HL-60 (cell line): ENCODE data around the gene PLCG1.

ENCODE experiments used
- DNase-seq, 2 experiments: peaks; one replicate each; pipeline ENCODE4 v3.0.0-alpha.2; 2010 to 2020; ENCODE audit warnings: low read depth in 1 of 2, low spot score in 1 of 2
- H3K27ac ChIP-seq: fragments of 250-450 bp; sonication (Bioruptor Pico); replicated peaks from 2 replicates; pipeline ENCODE4 v1.5.1; 2020; ENCODE audit warnings: mild to moderate bottlenecking, moderate library complexity
- H3K27me3 ChIP-seq: fragments of 250-450 bp; sonication (Bioruptor Pico); 2 replicates; pipeline ENCODE4 v1.5.1; 2021; ENCODE audit warnings: mild to moderate bottlenecking, moderate library complexity; ENCODE audit not compliant: insufficient read depth, poor library complexity, severe bottlenecking
- H3K4me3 ChIP-seq: replicated peaks from 2 replicates; pipeline ENCODE4 v1.5.1; 2011; ENCODE audit warnings: mild to moderate bottlenecking, control low read depth, low read length; ENCODE audit not compliant: insufficient read depth
- CTCF ChIP-seq: IDR thresholded peaks from one replicate; pipeline ENCODE4 v1.5.1; 2011; ENCODE audit warnings: low read length, control low read depth, inconsistent platforms; ENCODE audit not compliant: insufficient read depth
- GABPA ChIP-seq: IDR thresholded peaks from 2 replicates; pipeline ENCODE4 v1.6.1; 2012; ENCODE audit warnings: low read depth
- POLR2AphosphoS5 ChIP-seq: IDR thresholded peaks from 2 replicates; pipeline ENCODE4 v1.6.1; 2012; ENCODE audit warnings: low read depth
- REST ChIP-seq: IDR thresholded peaks from 2 replicates; pipeline ENCODE4 v1.6.1; 2012; ENCODE audit warnings: low read depth; ENCODE audit not compliant: insufficient replicate concordance
- SPI1 ChIP-seq: IDR thresholded peaks from 2 replicates; pipeline ENCODE4 v1.6.1; 2012; ENCODE audit warnings: low read depth, mild to moderate bottlenecking, borderline replicate concordance

PLCG1 gene

DNA sequence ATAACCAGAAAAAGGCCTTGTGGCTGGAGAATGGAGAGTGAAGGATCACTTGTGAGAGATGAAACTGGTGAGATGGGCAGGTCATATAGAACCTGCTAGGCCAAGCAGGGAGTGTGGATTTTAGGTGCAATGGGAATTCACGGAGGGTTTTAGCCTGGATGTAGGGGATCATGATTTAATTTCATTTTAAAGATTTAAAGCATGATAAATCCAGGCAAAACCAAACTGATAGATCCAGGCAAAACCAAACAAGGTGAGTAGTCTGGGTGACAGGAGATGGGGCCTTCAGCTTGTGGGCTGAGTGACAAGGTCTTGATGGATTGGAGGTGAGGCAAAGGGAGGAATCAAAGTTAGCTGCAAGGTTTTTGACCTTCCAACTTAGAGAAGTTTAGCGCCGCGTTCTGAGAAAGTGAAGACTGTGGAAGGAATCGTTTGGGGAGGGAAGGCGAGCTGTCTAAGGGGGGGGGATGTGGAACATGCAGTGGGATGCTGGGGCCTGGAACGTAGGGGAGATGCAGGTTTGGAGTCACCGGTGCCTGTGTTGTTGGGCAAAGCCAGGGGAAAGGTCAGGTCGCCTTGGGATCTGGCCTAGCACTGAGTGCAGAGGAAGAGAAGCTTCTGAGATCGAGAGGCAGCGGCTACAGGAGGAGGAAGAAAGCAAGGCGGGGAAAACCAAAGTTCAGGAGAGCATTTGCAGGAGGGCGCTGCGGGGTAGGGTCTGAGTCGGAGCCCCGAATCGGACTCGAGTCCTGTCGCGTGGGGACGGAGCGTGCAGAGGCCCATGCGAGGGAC is 1.3 kb upstream of the PLCG1 start:
- DNase-seq, result no peak
- H3K27ac ChIP-seq, result no peak overlapping the region

GRCh38 chr20:41137614-41138474 is 501 bp downstream of the PLCG1 start:
- DNase-seq, result peak in 1 of 2 experiments; percentile 26
- peak overlapping the region; percentile 93 for H3K4me3 ChIP-seq
- TF ChIP-seq CTCF (no peak), GABPA (no peak), REST (no peak), POLR2AphosphoS5 (no peak), SPI1 (no peak)
- no peak overlapping the region for H3K27ac ChIP-seq
- H3K27me3 ChIP-seq, result peaks cover 6% of the 10 kb centered on the region

More for the DNA sequence above, 1.3 kb upstream of the PLCG1 start:
- TF ChIP-seq POLR2AphosphoS5 (no peak), GABPA (no peak), SPI1 (no peak), REST (no peak), CTCF (no peak)
- Histone ChIP-seq H3K4me3 (peak overlapping the region; percentile 93), H3K27me3 (peaks cover 6% of the 10 kb centered on the region)

GRCh38 chr20:41138475-41139226 is 1.3 kb downstream of the PLCG1 start:
- H3K27me3 ChIP-seq, result peaks cover 6% of the 10 kb centered on the region
- no peak overlapping the region for H3K27ac ChIP-seq
- no peak for TF ChIP-seq REST
- no peak for TF ChIP-seq POLR2AphosphoS5
- DNase-seq, result no peak
- H3K4me3 ChIP-seq, result no peak overlapping the region
